Nucleus accumbens (tissue), 56 donors: ENCODE measurements around the gene ALG12.

Experiments
- DNase-seq, 56 donors: peaks; one replicate each; lab custom pipeline; 2025; lab: John Stamatoyannopoulos, UW

ALG12 gene

GRCh38 chr22:49918911-49919881 lies 958 bp upstream of the ALG12 start:
- DNase-seq = peak in 1 of 56 donors; percentile 59

- no peak for DNase-seq
Measured at GRCh38 chr22:49916831-49917230, 1.4 kb downstream of the ALG12 start.

GRCh38 chr22:49915610-49916009 lies 2.6 kb downstream of the ALG12 start:
- no peak for DNase-seq

GRCh38 chr22:49914256-49914655 lies 4.0 kb downstream of the ALG12 start:
- DNase-seq = no peak

GRCh38 chr22:49913446-49913845 lies 4.8 kb downstream of the ALG12 start:
- no peak for DNase-seq

- no peak for DNase-seq
Measured at GRCh38 chr22:49913026-49913425, 5.2 kb downstream of the ALG12 start.

GRCh38 chr22:49911881-49912625 lies 6.2 kb downstream of the ALG12 start:
- DNase-seq = no peak

- no peak for DNase-seq
Measured at GRCh38 chr22:49910229-49911155, 7.7 kb downstream of the ALG12 start.

- no peak for DNase-seq
Measured at GRCh38 chr22:49909476-49910205, 8.6 kb downstream of the ALG12 start.

GRCh38 chr22:49907807-49908206 lies 10.4 kb downstream of the ALG12 start:
- DNase-seq = no peak

GRCh38 chr22:49906799-49907290 lies 11.4 kb downstream of the ALG12 start:
- DNase-seq = no peak

- no peak for DNase-seq
Measured at GRCh38 chr22:49906071-49906798, 12.0 kb downstream of the ALG12 start.

GRCh38 chr22:49905465-49905864 lies 12.8 kb downstream of the ALG12 start:
- no peak for DNase-seq

- no peak for DNase-seq
Measured at GRCh38 chr22:49904040-49904369, 14.2 kb downstream of the ALG12 start.

GRCh38 chr22:49903322-49904039 lies 14.8 kb downstream of the ALG12 start:
- DNase-seq = no peak

GRCh38 chr22:49901457-49901856 lies 16.8 kb downstream of the ALG12 start:
- DNase-seq = no peak

- no peak for DNase-seq
Measured at GRCh38 chr22:49900441-49901230, 17.6 kb downstream of the ALG12 start.

GRCh38 chr22:49899530-49899929 lies 18.7 kb downstream of the ALG12 start:
- DNase-seq = no peak
